ENCODE measurements around the gene MYO1E.
"Not testable (repeated sequence)": the region's sequence is repeated elsewhere in the genome, so short reads cannot be mapped to it uniquely, and the experiment has no call there.

MYO1E gene

GRCh38 chr15:59350421-59350732 lies 22.3 kb downstream of the MYO1E start:
- no peak for DNase-seq (ENCODE audit: low read depth in 2 of 2)

- no peak for DNase-seq (ENCODE audit: low read depth in 2 of 2)
Measured at GRCh38 chr15:59349680-59350420, 22.8 kb downstream of the MYO1E start.

- no peak for DNase-seq (ENCODE audit: low read depth in 2 of 2)
Measured at GRCh38 chr15:59347915-59348314, 24.8 kb downstream of the MYO1E start.

GRCh38 chr15:59346951-59347350 lies 25.7 kb downstream of the MYO1E start:
- no peak for DNase-seq (ENCODE audit: low read depth in 2 of 2)

- DNase-seq (ENCODE audit: low read depth in 2 of 2): no peak
Measured at GRCh38 chr15:59345326-59345725, 27.3 kb downstream of the MYO1E start.

GRCh38 chr15:59344311-59344710 lies 28.4 kb downstream of the MYO1E start:
- DNase-seq (ENCODE audit: low read depth in 2 of 2): no peak

GRCh38 chr15:59340325-59340724 lies 32.3 kb downstream of the MYO1E start:
- no peak for DNase-seq (ENCODE audit: low read depth in 2 of 2)

GRCh38 chr15:59339252-59339672 lies 33.4 kb downstream of the MYO1E start:
- DNase-seq (ENCODE audit: low read depth in 2 of 2): no peak

- DNase-seq (ENCODE audit: low read depth in 2 of 2): no peak
Measured at GRCh38 chr15:59338414-59338813, 34.3 kb downstream of the MYO1E start.

- DNase-seq (ENCODE audit: low read depth in 2 of 2): not testable (repeated sequence)
Measured at GRCh38 chr15:59336725-59337124, 35.9 kb downstream of the MYO1E start.

- no peak for DNase-seq (ENCODE audit: low read depth in 2 of 2)
Measured at GRCh38 chr15:59335207-59335786, 37.4 kb downstream of the MYO1E start.

GRCh38 chr15:59334076-59334415 lies 38.6 kb downstream of the MYO1E start:
- no peak for DNase-seq (ENCODE audit: low read depth in 2 of 2)

GRCh38 chr15:59333401-59334075 lies 39.1 kb downstream of the MYO1E start:
- DNase-seq (ENCODE audit: low read depth in 2 of 2): no peak

GRCh38 chr15:59332009-59332408 lies 40.7 kb downstream of the MYO1E start:
- DNase-seq (ENCODE audit: low read depth in 2 of 2): no peak

GRCh38 chr15:59330649-59331048 lies 42.0 kb downstream of the MYO1E start:
- DNase-seq (ENCODE audit: low read depth in 2 of 2): no peak

GRCh38 chr15:59329570-59330350 lies 42.9 kb downstream of the MYO1E start:
- DNase-seq (ENCODE audit: low read depth in 2 of 2): no peak

GRCh38 chr15:59329091-59329490 lies 43.6 kb downstream of the MYO1E start:
- no peak for DNase-seq (ENCODE audit: low read depth in 2 of 2)

- no peak for DNase-seq (ENCODE audit: low read depth in 2 of 2)
Measured at GRCh38 chr15:59327942-59328341, 44.7 kb downstream of the MYO1E start.

- DNase-seq (ENCODE audit: low read depth in 2 of 2): no peak
Measured at GRCh38 chr15:59326856-59327255, 45.8 kb downstream of the MYO1E start.

- no peak for DNase-seq (ENCODE audit: low read depth in 2 of 2)
Measured at GRCh38 chr15:59322056-59322759, 50.5 kb downstream of the MYO1E start.

- DNase-seq (ENCODE audit: low read depth in 2 of 2): no peak
Measured at GRCh38 chr15:59321000-59321689, 51.5 kb downstream of the MYO1E start.
